Thyroid gland (tissue), 4 donors: ENCODE data around the gene EPS15.

Experiments
- CTCF ChIP-seq, 6 experiments: fragments of 200-600 bp in 3 of 6; fragments of 450-650 bp in 3 of 6; sonication (generic) in 3 of 6; IDR thresholded peaks; one replicate each; pipeline ENCODE4 v1.5.1; 2016 to 2019; ENCODE audit warnings: antibody characterized with exemption in 6 of 6, mild to moderate bottlenecking in 2 of 6, inconsistent platforms in 1 of 6, moderate library complexity in 1 of 6
- POLR2A ChIP-seq, 2 donors: fragments of 450-650 bp; IDR thresholded peaks; one replicate each; pipeline ENCODE4 v1.6.1; 2017; ENCODE audit warnings: antibody characterized with exemption in 2 of 2, mild to moderate bottlenecking in 2 of 2, moderate library complexity in 1 of 2

GRCh38 chr1:51549016-51549619 lies 30.1 kb upstream of the EPS15 start:
- TF ChIP-seq CTCF (IDR thresholded peaks at IDR 0.05) (no peak), POLR2A (IDR thresholded peaks at IDR 0.05) (no peak)
